PC-3 (cell line): ENCODE measurements around the gene SRGN.

Source experiments
- EZH2 ChIP-seq: fragments of 300-600 bp; sonication (generic); IDR thresholded peaks from one replicate; pipeline ENCODE4 v1.6.1; 2017; ENCODE audit warnings: antibody characterized with exemption, mild to moderate bottlenecking, low read length; ENCODE audit not compliant: unreplicated experiment
- EZH2phosphoT487 ChIP-seq: fragments of 300-600 bp; sonication (generic); IDR thresholded peaks from 2 replicates; pipeline ENCODE4 v1.6.1; 2018; ENCODE audit warnings: mild to moderate bottlenecking, antibody characterized with exemption, low read length, borderline replicate concordance
- TF ChIP-seq, protein P1 (sequence below): fragments of 300-600 bp; sonication (generic); conservative IDR thresholded peaks from 2 replicates; pipeline ENCODE4 v1.5.1; 2017; ENCODE audit warnings: antibody characterized with exemption, low read depth, mild to moderate bottlenecking, low read length

DNA sequence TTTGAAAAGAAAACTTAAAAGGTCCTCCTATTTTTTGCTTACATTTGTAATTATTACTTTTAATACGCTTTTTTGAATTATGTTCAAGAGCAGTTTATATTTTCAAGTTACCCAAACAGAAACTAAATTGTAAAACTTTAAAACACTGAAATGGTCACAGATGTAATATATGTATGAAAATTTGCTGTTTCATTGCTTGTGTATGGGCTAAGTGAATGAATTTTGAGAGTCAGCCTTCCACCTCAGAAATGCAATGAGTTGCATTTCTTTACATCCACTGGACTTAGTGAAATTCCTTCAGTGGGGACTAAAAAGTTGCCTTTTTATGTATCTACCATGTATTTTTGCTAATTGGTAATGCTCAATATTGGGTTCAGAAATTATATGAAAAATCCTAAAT is 37.7 kb downstream of the SRGN start:
- TF ChIP-seq EZH2 (no peak), EZH2phosphoT487 (no peak)
- TF ChIP-seq, protein P1, sequence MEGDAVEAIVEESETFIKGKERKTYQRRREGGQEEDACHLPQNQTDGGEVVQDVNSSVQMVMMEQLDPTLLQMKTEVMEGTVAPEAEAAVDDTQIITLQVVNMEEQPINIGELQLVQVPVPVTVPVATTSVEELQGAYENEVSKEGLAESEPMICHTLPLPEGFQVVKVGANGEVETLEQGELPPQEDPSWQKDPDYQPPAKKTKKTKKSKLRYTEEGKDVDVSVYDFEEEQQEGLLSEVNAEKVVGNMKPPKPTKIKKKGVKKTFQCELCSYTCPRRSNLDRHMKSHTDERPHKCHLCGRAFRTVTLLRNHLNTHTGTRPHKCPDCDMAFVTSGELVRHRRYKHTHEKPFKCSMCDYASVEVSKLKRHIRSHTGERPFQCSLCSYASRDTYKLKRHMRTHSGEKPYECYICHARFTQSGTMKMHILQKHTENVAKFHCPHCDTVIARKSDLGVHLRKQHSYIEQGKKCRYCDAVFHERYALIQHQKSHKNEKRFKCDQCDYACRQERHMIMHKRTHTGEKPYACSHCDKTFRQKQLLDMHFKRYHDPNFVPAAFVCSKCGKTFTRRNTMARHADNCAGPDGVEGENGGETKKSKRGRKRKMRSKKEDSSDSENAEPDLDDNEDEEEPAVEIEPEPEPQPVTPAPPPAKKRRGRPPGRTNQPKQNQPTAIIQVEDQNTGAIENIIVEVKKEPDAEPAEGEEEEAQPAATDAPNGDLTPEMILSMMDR, result 0 out of 2 replicates have a peak, but pooled peaks have one; percentile 4
